A549 (cell line): Measurements from ENCODE around the gene DVL2. TPM values are rescaled to one million over a fixed set of nuclear protein-coding genes. Genes with fewer than 3 reads are reported as not detected.
"Not testable (repeated sequence)": the region's sequence is repeated elsewhere in the genome, so short reads cannot be mapped to it uniquely, and the experiment has no call there.

Source experiments
- ATAC-seq, 2 experiments: fragments of 200-7000 bp in 1 of 2; fragments of >200 bp in 1 of 2; cut with Nextera tagmentation in 1 of 2; cut with Tn5 transposase in 1 of 2; 3 replicates each; pipeline versions ENCODE4 v1.8.0 to v1.9.1; 2018 to 2020; ENCODE audit warnings: mild to moderate bottlenecking in 1 of 2, moderate library complexity in 1 of 2
- CTCF ChIA-PET: fragments of 300-600 bp; sonication (Branson Sonifier 250); formaldehyde crosslinking; extraction: SDS; loops from one replicate; lab custom pipeline; 2021; ENCODE audit warnings: antibody characterized with exemption, inconsistent platforms; lab: Yijun Ruan, JAX
- POLR2A ChIA-PET: fragments of 350-600 bp; formaldehyde crosslinking; extraction: SDS; loops from one replicate; lab custom pipeline; 2021; ENCODE audit warnings: antibody characterized with exemption, inconsistent platforms; lab: Yijun Ruan, JAX
- DNase-seq, 2 experiments: peaks; one replicate each; pipeline versions ENCODE4 v3.0.0 to v3.0.0-alpha.2; 2011 to 2016; ENCODE audit warnings: low read depth in 1 of 2, low spot score in 1 of 2
- FAIRE-seq: peaks from 2 replicates; lab custom pipeline; 2011; peaks lifted over from hg19 to GRCh38; lab: Jason Lieb, UNC
- H3K27ac ChIP-seq, 2 experiments: fragments of >200 bp; sonication (Bioruptor Twin); formaldehyde crosslinking; 3 replicates each; pipeline ENCODE4 v1.5.1; 2016 to 2017
- H3K4me1 ChIP-seq: fragments of >200 bp; sonication (Bioruptor Twin); formaldehyde crosslinking; 3 replicates; pipeline ENCODE4 v1.6.1; 2016
- H3K4me2 ChIP-seq: fragments of >200 bp; sonication (Bioruptor Twin); formaldehyde crosslinking; 3 replicates; pipeline ENCODE4 v1.6.1; 2016
- H3K4me3 ChIP-seq: fragments of >200 bp; sonication (Bioruptor Twin); formaldehyde crosslinking; 3 replicates; pipeline ENCODE4 v1.5.1; 2016
- H3K9me3 ChIP-seq: fragments of >200 bp; sonication (Bioruptor Twin); formaldehyde crosslinking; 3 replicates; pipeline ENCODE4 v1.6.1; 2016
- BHLHE40 ChIP-seq: IDR thresholded peaks from 2 replicates; pipeline ENCODE4 v1.6.1; 2012; ENCODE audit warnings: low read depth, low read length, inconsistent platforms
- CEBPB ChIP-seq, 2 experiments: fragments of >200 bp in 1 of 2; sonication (Bioruptor Twin) in 1 of 2; formaldehyde crosslinking in 1 of 2; IDR thresholded peaks; 2 replicates each; pipeline ENCODE4 v1.6.1; 2012 to 2016
- CHD4 ChIP-seq: fragments of 200-600 bp; sonication (generic); IDR thresholded peaks from 2 replicates; pipeline ENCODE4 v1.6.1; 2016; ENCODE audit warnings: antibody characterized with exemption, mild to moderate bottlenecking, borderline replicate concordance
- HEYL ChIP-seq: fragments of 250-450 bp; sonication (Bioruptor Pico); IDR thresholded peaks from 2 replicates; pipeline ENCODE4 v1.8.0; 2021; ENCODE audit warnings: mild to moderate bottlenecking, moderate library complexity
- HOXA7 ChIP-seq: fragments of 250-450 bp; sonication (Bioruptor Pico); IDR thresholded peaks from 2 replicates; pipeline ENCODE4 v1.5.0; 2020; ENCODE audit warnings: mild to moderate bottlenecking, moderate library complexity
- HOXB13 ChIP-seq: fragments of 250-450 bp; sonication (Bioruptor Pico); IDR thresholded peaks from 2 replicates; pipeline ENCODE4 v1.5.0; 2020; ENCODE audit warnings: low read depth, mild to moderate bottlenecking, moderate library complexity
- NPAS2 ChIP-seq: fragments of 250-450 bp; sonication (Bioruptor Pico); IDR thresholded peaks from 2 replicates; pipeline ENCODE4 v1.8.0; 2022; ENCODE audit warnings: mild to moderate bottlenecking, moderate library complexity, borderline replicate concordance
- ZC3H11A ChIP-seq: fragments of 450-650 bp; IDR thresholded peaks from 2 replicates; pipeline ENCODE4 v1.6.1; 2014; ENCODE audit warnings: antibody characterized with exemption, mild to moderate bottlenecking
- WGBS: methylation state at CpG from one replicate; pipeline ENCODE4 v1.1.6; 2017; ENCODE audit errors: missing lambda C conversion rate; 5-methylcytosine and 5-hydroxymethylcytosine counted together
- polyA plus RNA-seq, 4 experiments: library from polyadenylated mRNA; depleted of rRNA in 3 of 4; stranded (reverse); fragments of >200 nt; fragmentation: RNase III in 1 of 4; extraction: RNeasy Plus Mini Kit Qiagen cat#74134 plus additional on column Dnase treatment in 1 of 4; gene quantifications; 2 replicates in 3 of 4; 3 replicates in 1 of 4; pipeline ENCODE4 v1.2.3, GENCODE V29; 2011 to 2017
- TF ChIP-seq, protein P1 (sequence below): fragments of 200-600 bp; sonication (generic); IDR thresholded peaks from 2 replicates; pipeline ENCODE4 v1.6.1; 2016; ENCODE audit warnings: antibody characterized with exemption, mild to moderate bottlenecking, moderate library complexity
- TF ChIP-seq, protein P2 (sequence below): IDR thresholded peaks from 2 replicates; pipeline ENCODE4 v1.6.1; 2012
- TF ChIP-seq, protein P3 (sequence below): IDR thresholded peaks from 2 replicates; pipeline ENCODE4 v1.6.1; 2012; ENCODE audit warnings: low read depth, borderline replicate concordance
- TF ChIP-seq, protein P4 (sequence below): fragments of >200 bp; sonication (Bioruptor Twin); formaldehyde crosslinking; IDR thresholded peaks from 2 replicates; pipeline ENCODE4 v1.6.1; 2016

The DVL2 gene
- polyA plus RNA-seq, 2 of the 4 experiments (the other 2 are of a cell fraction) = 5.7 to 40.4 TPM

DNA sequence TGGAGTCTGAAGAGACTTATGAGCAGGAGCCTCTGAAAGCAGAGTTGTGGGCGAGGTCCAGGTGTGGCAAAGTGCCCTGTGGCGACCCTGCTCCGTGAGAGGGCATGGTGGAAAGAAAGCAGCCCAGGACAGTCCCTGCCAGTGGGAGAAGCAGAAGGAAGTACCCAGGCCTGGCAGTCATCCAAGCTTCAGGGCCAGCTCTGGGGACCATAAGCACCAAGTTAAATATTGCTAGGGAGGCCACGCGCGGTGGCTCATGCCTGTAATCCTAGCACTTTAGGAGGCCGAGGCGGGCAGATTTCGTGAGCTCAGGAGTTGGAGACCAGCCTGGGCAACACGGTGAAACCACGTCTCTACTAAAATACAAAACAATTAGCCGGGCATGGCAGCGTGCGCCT, 50.2 kb downstream of the DVL2 start (continued):
- TF ChIP-seq, protein P1, sequence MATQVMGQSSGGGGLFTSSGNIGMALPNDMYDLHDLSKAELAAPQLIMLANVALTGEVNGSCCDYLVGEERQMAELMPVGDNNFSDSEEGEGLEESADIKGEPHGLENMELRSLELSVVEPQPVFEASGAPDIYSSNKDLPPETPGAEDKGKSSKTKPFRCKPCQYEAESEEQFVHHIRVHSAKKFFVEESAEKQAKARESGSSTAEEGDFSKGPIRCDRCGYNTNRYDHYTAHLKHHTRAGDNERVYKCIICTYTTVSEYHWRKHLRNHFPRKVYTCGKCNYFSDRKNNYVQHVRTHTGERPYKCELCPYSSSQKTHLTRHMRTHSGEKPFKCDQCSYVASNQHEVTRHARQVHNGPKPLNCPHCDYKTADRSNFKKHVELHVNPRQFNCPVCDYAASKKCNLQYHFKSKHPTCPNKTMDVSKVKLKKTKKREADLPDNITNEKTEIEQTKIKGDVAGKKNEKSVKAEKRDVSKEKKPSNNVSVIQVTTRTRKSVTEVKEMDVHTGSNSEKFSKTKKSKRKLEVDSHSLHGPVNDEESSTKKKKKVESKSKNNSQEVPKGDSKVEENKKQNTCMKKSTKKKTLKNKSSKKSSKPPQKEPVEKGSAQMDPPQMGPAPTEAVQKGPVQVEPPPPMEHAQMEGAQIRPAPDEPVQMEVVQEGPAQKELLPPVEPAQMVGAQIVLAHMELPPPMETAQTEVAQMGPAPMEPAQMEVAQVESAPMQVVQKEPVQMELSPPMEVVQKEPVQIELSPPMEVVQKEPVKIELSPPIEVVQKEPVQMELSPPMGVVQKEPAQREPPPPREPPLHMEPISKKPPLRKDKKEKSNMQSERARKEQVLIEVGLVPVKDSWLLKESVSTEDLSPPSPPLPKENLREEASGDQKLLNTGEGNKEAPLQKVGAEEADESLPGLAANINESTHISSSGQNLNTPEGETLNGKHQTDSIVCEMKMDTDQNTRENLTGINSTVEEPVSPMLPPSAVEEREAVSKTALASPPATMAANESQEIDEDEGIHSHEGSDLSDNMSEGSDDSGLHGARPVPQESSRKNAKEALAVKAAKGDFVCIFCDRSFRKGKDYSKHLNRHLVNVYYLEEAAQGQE = no peak
- TF ChIP-seq BHLHE40 (no peak), HOXB13 (CRISPR knock-in tag) (no peak), NPAS2 (CRISPR knock-in tag) (no peak)
- TF ChIP-seq, protein P2, sequence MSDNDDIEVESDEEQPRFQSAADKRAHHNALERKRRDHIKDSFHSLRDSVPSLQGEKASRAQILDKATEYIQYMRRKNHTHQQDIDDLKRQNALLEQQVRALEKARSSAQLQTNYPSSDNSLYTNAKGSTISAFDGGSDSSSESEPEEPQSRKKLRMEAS = no peak

DNA sequence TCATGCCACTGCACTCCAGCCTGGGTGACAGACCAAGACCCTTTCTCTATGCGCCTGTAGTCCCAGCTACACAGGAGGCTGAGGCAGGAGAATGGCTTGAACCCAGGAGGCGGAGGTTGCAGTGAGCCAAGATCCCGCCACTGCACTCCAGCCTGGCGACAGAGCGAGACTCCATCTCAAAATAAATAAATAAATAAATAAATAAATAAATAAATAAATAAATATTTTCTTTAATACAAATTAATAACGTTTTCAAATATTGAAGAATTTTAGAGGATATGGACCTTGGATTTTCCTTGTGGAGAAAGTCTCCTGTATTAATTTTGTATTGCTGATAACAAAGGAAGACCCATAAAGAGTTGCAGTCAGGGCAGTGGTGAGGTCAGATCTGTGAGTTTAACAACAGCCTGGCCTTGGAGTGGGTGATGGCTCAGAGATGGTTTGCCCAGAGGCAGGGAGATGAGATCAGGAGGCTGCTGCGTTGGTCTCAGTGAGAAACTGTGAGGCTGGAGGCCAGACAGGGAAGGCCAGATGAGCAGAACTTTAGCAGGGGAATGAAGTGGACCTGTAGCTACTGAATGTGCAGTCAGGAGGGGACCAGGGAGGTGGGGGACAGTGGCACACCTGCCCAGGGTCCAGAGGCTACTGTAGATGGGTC, 50.8 kb downstream of the DVL2 start:
- 82% methylated on average over 7 of the region's 7 CpGs for WGBS

DNA sequence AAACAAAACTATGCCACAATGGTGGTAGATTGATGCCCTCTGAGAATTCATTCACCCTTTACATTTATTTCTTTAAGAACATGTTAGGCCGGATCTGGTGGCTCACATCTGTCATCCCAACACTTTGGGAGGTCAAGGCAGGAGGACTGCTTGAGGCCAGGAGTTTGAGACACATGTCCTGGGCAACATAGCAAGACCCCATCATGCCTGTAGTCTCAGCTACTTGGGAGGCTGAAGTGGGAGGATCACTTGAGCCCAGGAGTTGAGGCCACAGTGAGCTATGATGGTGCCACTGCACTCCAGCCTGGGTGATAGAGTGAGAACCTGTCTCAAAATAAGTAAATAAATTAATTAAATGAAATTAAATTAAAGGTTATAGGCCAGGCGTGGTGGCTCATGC, 52.2 kb downstream of the DVL2 start:
- H3K9me3 ChIP-seq, FAIRE-seq, DNase-seq, H3K4me2 ChIP-seq, POLR2A ChIA-PET, H3K27ac ChIP-seq, ATAC-seq, H3K4me3 ChIP-seq: not testable (repeated sequence)
- peaks cover 32% of the 10 kb centered on the region for H3K4me1 ChIP-seq
- CTCF ChIA-PET = interaction anchor here (1.0 to 10.7 kb wide), 6 partner anchors 17 to 135 kb away, joined by 3 to 314 read pairs (median 4); partner anchors contain the start of genes SLC16A11 and SLC2A4
- WGBS = 88% methylated on average over 2 of the region's 2 CpGs

More for the DNA sequence above, 50.8 kb downstream of the DVL2 start:
- CTCF ChIA-PET = interaction anchor here (0.6 to 10.7 kb wide), 9 partner anchors 10 to 1083 kb away, joined by 3 to 314 read pairs (median 3); partner anchors contain the start of genes NAA38 and SLC16A11
- TF ChIP-seq CEBPB (IDR thresholded peaks at IDR 0.05) (no peak), ZC3H11A (peak; percentile 84), HOXA7 (CRISPR knock-in tag) (no peak), HEYL (CRISPR knock-in tag) (no peak), CHD4 (no peak)
- TF ChIP-seq, protein P3, sequence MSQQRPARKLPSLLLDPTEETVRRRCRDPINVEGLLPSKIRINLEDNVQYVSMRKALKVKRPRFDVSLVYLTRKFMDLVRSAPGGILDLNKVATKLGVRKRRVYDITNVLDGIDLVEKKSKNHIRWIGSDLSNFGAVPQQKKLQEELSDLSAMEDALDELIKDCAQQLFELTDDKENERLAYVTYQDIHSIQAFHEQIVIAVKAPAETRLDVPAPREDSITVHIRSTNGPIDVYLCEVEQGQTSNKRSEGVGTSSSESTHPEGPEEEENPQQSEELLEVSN = no peak
- TF ChIP-seq, protein P4, sequence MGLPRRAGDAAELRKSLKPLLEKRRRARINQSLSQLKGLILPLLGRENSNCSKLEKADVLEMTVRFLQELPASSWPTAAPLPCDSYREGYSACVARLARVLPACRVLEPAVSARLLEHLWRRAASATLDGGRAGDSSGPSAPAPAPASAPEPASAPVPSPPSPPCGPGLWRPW = no peak
- TF ChIP-seq, all 56 proteins: peak for 1
- peak overlapping the region in 1 of 2 experiments; percentile 47; a peak in 3 of 6 replicates for H3K27ac ChIP-seq
- peaks cover 22% of the 10 kb centered on the region for H3K4me1 ChIP-seq
- FAIRE-seq (no peak), ATAC-seq (peak; percentile 38 to 40; a peak in 5 of 6 replicates), DNase-seq (no peak)
- no peaks in the 10 kb centered on the region for H3K9me3 ChIP-seq
- POLR2A ChIA-PET = interaction anchor here (0.7 to 1.8 kb wide), 2 partner anchors 32 to 148 kb away, joined by 4 read pairs; partner anchors contain the start of gene SLC16A13
- H3K4me2 ChIP-seq = peak overlapping the region; percentile 29
- no peak overlapping the region for H3K4me3 ChIP-seq
